Mucosa of rectum (tissue), 2 donors: Measurements from ENCODE around the gene BCO1.

Experiments
- H3K27ac ChIP-seq, 2 donors: one replicate each; pipeline ENCODE4 v1.7.0; 2013; ENCODE audit warnings: inconsistent platforms in 2 of 2, low read depth in 2 of 2, low read length in 2 of 2
- H3K27me3 ChIP-seq, 2 donors: one replicate each; pipeline ENCODE4 v1.7.0; 2013; ENCODE audit warnings: low read length in 2 of 2; ENCODE audit not compliant: control insufficient read depth in 2 of 2, insufficient read depth in 2 of 2
- H3K36me3 ChIP-seq, 2 donors: one replicate each; pipeline ENCODE4 v1.7.0; 2013; ENCODE audit warnings: low read length in 2 of 2; ENCODE audit not compliant: control insufficient read depth in 2 of 2, insufficient read depth in 2 of 2
- H3K4me1 ChIP-seq, 2 donors: one replicate each; pipeline ENCODE4 v1.7.0; 2013; ENCODE audit warnings: low read length in 2 of 2, mild to moderate bottlenecking in 1 of 2; ENCODE audit not compliant: control insufficient read depth in 2 of 2, insufficient read depth in 2 of 2
- H3K4me3 ChIP-seq, 2 donors: one replicate each; pipeline ENCODE4 v1.7.0; 2013; ENCODE audit warnings: low read length in 2 of 2
- H3K9ac ChIP-seq, 2 donors: one replicate each; pipeline ENCODE4 v1.7.0; 2013; ENCODE audit warnings: low read length in 2 of 2, low read depth in 1 of 2, mild to moderate bottlenecking in 1 of 2
- H3K9me3 ChIP-seq, 2 donors: one replicate each; pipeline ENCODE4 v1.7.0; 2013; ENCODE audit warnings: low read length in 2 of 2; ENCODE audit not compliant: control insufficient read depth in 2 of 2
- donor health status: healthy.
- donor health status: Normal muscosa, but diverticular disease.

Gene BCO1

GRCh38 chr16:81273223-81273950 lies 34.9 kb downstream of the BCO1 start:
- H3K4me3 ChIP-seq: no peak overlapping the region
- H3K9me3 ChIP-seq: no peaks in the 10 kb centered on the region
- H3K36me3 ChIP-seq: no peaks in the 10 kb centered on the region
- H3K27ac ChIP-seq: peak overlapping the region; percentile 90 to 93
- peaks cover 33 to 43% of the 10 kb centered on the region in 2 donors for H3K4me1 ChIP-seq
- H3K27me3 ChIP-seq: no peaks in the 10 kb centered on the region
- H3K9ac ChIP-seq: peak overlapping the region; percentile 60 to 66

GRCh38 chr16:81275064-81275532 lies 36.6 kb downstream of the BCO1 start:
- Histone ChIP-seq H3K9ac (peak overlapping the region in 1 of 2 donors; percentile 51), H3K4me1 (peaks cover 33 to 43% of the 10 kb centered on the region in 2 donors), H3K27ac (peak overlapping the region; percentile 93 to 94), H3K27me3 (no peaks in the 10 kb centered on the region), H3K9me3 (no peaks in the 10 kb centered on the region), H3K4me3 (peak overlapping the region in 1 of 2 donors; percentile 13), H3K36me3 (no peaks in the 10 kb centered on the region)

- H3K4me1 ChIP-seq: peaks cover 33 to 47% of the 10 kb centered on the region in 2 donors
- no peaks in the 10 kb centered on the region for H3K27me3 ChIP-seq
- peak overlapping the region in 1 of 2 donors; percentile 3 for H3K4me3 ChIP-seq
- no peaks in the 10 kb centered on the region for H3K36me3 ChIP-seq
- H3K9ac ChIP-seq: peak overlapping the region in 1 of 2 donors; percentile 51
- H3K9me3 ChIP-seq: no peaks in the 10 kb centered on the region
- H3K27ac ChIP-seq: peak overlapping the region; percentile 93 to 94
These were observed 37.3 kb downstream of the BCO1 start for GRCh38 chr16:81275795-81276194.

- H3K27ac ChIP-seq: peak overlapping the region; percentile 93 to 94
- H3K36me3 ChIP-seq: no peaks in the 10 kb centered on the region
- peak overlapping the region in 1 of 2 donors; percentile 38 for H3K9ac ChIP-seq
- peaks cover 33 to 47% of the 10 kb centered on the region in 2 donors for H3K4me1 ChIP-seq
- no peaks in the 10 kb centered on the region for H3K9me3 ChIP-seq
- peak overlapping the region in 1 of 2 donors; percentile 3 for H3K4me3 ChIP-seq
- no peaks in the 10 kb centered on the region for H3K27me3 ChIP-seq
These were observed 37.8 kb downstream of the BCO1 start for GRCh38 chr16:81276323-81276722.

GRCh38 chr16:81277541-81278080 lies 39.1 kb downstream of the BCO1 start:
- Histone ChIP-seq H3K27ac (peak overlapping the region; percentile 72 to 80), H3K4me1 (peaks cover 33 to 47% of the 10 kb centered on the region in 2 donors), H3K4me3 (no peak overlapping the region), H3K9ac (peak overlapping the region in 1 of 2 donors; percentile 34), H3K27me3 (no peaks in the 10 kb centered on the region), H3K9me3 (no peaks in the 10 kb centered on the region), H3K36me3 (no peaks in the 10 kb centered on the region)

- H3K9ac ChIP-seq: no peak overlapping the region
- no peaks in the 10 kb centered on the region for H3K9me3 ChIP-seq
- no peak overlapping the region for H3K4me3 ChIP-seq
- H3K27ac ChIP-seq: peak overlapping the region in 1 of 2 donors; percentile 72
- no peaks in the 10 kb centered on the region for H3K27me3 ChIP-seq
- no peaks in the 10 kb centered on the region for H3K36me3 ChIP-seq
- peaks cover 28 to 42% of the 10 kb centered on the region in 2 donors for H3K4me1 ChIP-seq
These were observed 40.0 kb downstream of the BCO1 start for GRCh38 chr16:81278526-81278925.

- Histone ChIP-seq H3K36me3 (no peaks in the 10 kb centered on the region), H3K9ac (no peak overlapping the region), H3K4me1 (peaks cover 25 to 38% of the 10 kb centered on the region in 2 donors), H3K4me3 (no peak overlapping the region), H3K27ac (no peak overlapping the region), H3K27me3 (no peaks in the 10 kb centered on the region), H3K9me3 (no peaks in the 10 kb centered on the region)
These were observed 40.9 kb downstream of the BCO1 start for GRCh38 chr16:81279392-81279791.

- H3K9ac ChIP-seq: no peak overlapping the region
- H3K9me3 ChIP-seq: no peaks in the 10 kb centered on the region
- no peak overlapping the region for H3K4me3 ChIP-seq
- H3K36me3 ChIP-seq: no peaks in the 10 kb centered on the region
- no peak overlapping the region for H3K27ac ChIP-seq
- peaks cover 16 to 28% of the 10 kb centered on the region in 2 donors for H3K4me1 ChIP-seq
- no peaks in the 10 kb centered on the region for H3K27me3 ChIP-seq
These were observed 41.9 kb downstream of the BCO1 start for GRCh38 chr16:81280393-81280792.

GRCh38 chr16:81283044-81283443 lies 44.6 kb downstream of the BCO1 start:
- no peak overlapping the region for H3K9ac ChIP-seq
- no peaks in the 10 kb centered on the region for H3K27me3 ChIP-seq
- H3K4me3 ChIP-seq: no peak overlapping the region
- no peak overlapping the region for H3K27ac ChIP-seq
- H3K9me3 ChIP-seq: no peaks in the 10 kb centered on the region
- H3K4me1 ChIP-seq: peaks cover 0 to 6% of the 10 kb centered on the region in 2 donors
- no peaks in the 10 kb centered on the region for H3K36me3 ChIP-seq

- no peak overlapping the region for H3K9ac ChIP-seq
- no peaks in the 10 kb centered on the region for H3K27me3 ChIP-seq
- H3K36me3 ChIP-seq: no peaks in the 10 kb centered on the region
- no peak overlapping the region for H3K4me3 ChIP-seq
- H3K4me1 ChIP-seq: peaks cover 0 to 4% of the 10 kb centered on the region in 2 donors
- H3K27ac ChIP-seq: no peak overlapping the region
- H3K9me3 ChIP-seq: no peaks in the 10 kb centered on the region
These were observed 46.6 kb downstream of the BCO1 start for GRCh38 chr16:81284995-81285600.
